ENCODE results near the gene FBXL4. TPM values are rescaled to one million over a fixed set of nuclear protein-coding genes. Genes with fewer than 3 reads are reported as not detected.

The FBXL4 gene
- total and polyA plus RNA-seq, 4 donors: 3.5 to 35.0 (median 9.4) TPM

- peaks cover 0 to 7% (median 0%) of the 10 kb centered on the region in 4 donors for H3K9me3 ChIP-seq (ENCODE audit: control insufficient read depth in 4 of 4, insufficient read depth in 3 of 4, low read length in 3 of 4)
- no peak for DNase-seq
- no peaks in the 10 kb centered on the region for H3K36me3 ChIP-seq (ENCODE audit: control insufficient read depth in 4 of 4, insufficient read depth in 4 of 4, low read length in 4 of 4)
- ATAC-seq (ENCODE audit: insufficient read depth, low FRiP score): no peak
- H3K9ac ChIP-seq (ENCODE audit: insufficient read depth in 1 of 2, low read length in 2 of 2): no peak overlapping the region
- peaks cover 10 to 85% (median 81%) of the 10 kb centered on the region in 3 donors for H3K27me3 ChIP-seq (ENCODE audit: control insufficient read depth in 3 of 3, insufficient read depth in 3 of 3, low read length in 2 of 3)
- peaks cover 0 to 27% (median 15%) of the 10 kb centered on the region in 5 donors for H3K4me1 ChIP-seq (ENCODE audit: control insufficient read depth in 5 of 5, insufficient read depth in 5 of 5, low read length in 5 of 5)
- TF ChIP-seq CTCF (IDR thresholded peaks at IDR 0.05; ENCODE audit: control extremely low read depth, extremely low read depth): no peak
- 10 to 14% methylated on average over 9 of the region's 9 CpGs for WGBS, 2 donors
- H3K4me3 ChIP-seq: no peak overlapping the region
- H3K27ac ChIP-seq (ENCODE audit: low read depth in 1 of 2, low read length in 1 of 2): no peak overlapping the region
Measured at GRCh38 chr6:98836962-98837944, 110.5 kb downstream of the FBXL4 start.

- Histone ChIP-seq H3K27ac (ENCODE audit: low read depth in 1 of 2, low read length in 1 of 2) (no peak overlapping the region), H3K4me3 (no peak overlapping the region), H3K9me3 (ENCODE audit: control insufficient read depth in 4 of 4, insufficient read depth in 3 of 4, low read length in 3 of 4) (peaks cover 0 to 7% (median 0%) of the 10 kb centered on the region in 4 donors), H3K9ac (ENCODE audit: insufficient read depth in 1 of 2, low read length in 2 of 2) (no peak overlapping the region), H3K4me1 (ENCODE audit: control insufficient read depth in 5 of 5, insufficient read depth in 5 of 5, low read length in 5 of 5) (peaks cover 0 to 34% (median 15%) of the 10 kb centered on the region in 5 donors), H3K36me3 (ENCODE audit: control insufficient read depth in 4 of 4, insufficient read depth in 4 of 4, low read length in 4 of 4) (no peaks in the 10 kb centered on the region), H3K27me3 (ENCODE audit: control insufficient read depth in 3 of 3, insufficient read depth in 3 of 3, low read length in 2 of 3) (peaks cover 10 to 85% (median 80%) of the 10 kb centered on the region in 3 donors)
- DNase-seq (no peak), ATAC-seq (ENCODE audit: insufficient read depth, low FRiP score) (no peak)
- WGBS, 2 donors: 6 to 9% methylated on average over 19 to 23 of the region's 23 CpGs
- TF ChIP-seq CTCF (IDR thresholded peaks at IDR 0.05; ENCODE audit: control extremely low read depth, extremely low read depth): no peak
Measured at GRCh38 chr6:98836025-98836961, 111.5 kb downstream of the FBXL4 start.

- Histone ChIP-seq H3K27me3 (ENCODE audit: control insufficient read depth in 3 of 3, insufficient read depth in 3 of 3, low read length in 2 of 3) (peaks cover 7 to 85% (median 80%) of the 10 kb centered on the region in 3 donors), H3K9me3 (ENCODE audit: control insufficient read depth in 4 of 4, insufficient read depth in 3 of 4, low read length in 3 of 4) (peaks cover 0 to 10% (median 0%) of the 10 kb centered on the region in 4 donors), H3K4me3 (no peak overlapping the region), H3K36me3 (ENCODE audit: control insufficient read depth in 4 of 4, insufficient read depth in 4 of 4, low read length in 4 of 4) (no peaks in the 10 kb centered on the region), H3K4me1 (ENCODE audit: control insufficient read depth in 5 of 5, insufficient read depth in 5 of 5, low read length in 5 of 5) (peaks cover 0 to 36% (median 15%) of the 10 kb centered on the region in 5 donors), H3K27ac (ENCODE audit: low read depth in 1 of 2, low read length in 1 of 2) (no peak overlapping the region), H3K9ac (ENCODE audit: insufficient read depth in 1 of 2, low read length in 2 of 2) (no peak overlapping the region)
- ATAC-seq (ENCODE audit: insufficient read depth, low FRiP score): no peak
- no peak for TF ChIP-seq CTCF (IDR thresholded peaks at IDR 0.05; ENCODE audit: control extremely low read depth, extremely low read depth)
- no peak for DNase-seq
- WGBS, 2 donors: 2 to 3% methylated on average over 60 to 76 of the region's 76 CpGs
Measured at GRCh38 chr6:98835149-98836024, 112.4 kb downstream of the FBXL4 start.
